Astrocyte (in vitro differentiated cells and primary cell): ENCODE results near the gene RASAL1. TPM values are rescaled to one million over a fixed set of nuclear protein-coding genes. Genes with fewer than 3 reads are reported as not detected.

Source experiments
- DNase-seq: peaks from one replicate; pipeline ENCODE4 v3.0.0-alpha.2; 2010; ENCODE audit warnings: low read depth
- FAIRE-seq: peaks from 2 replicates; lab custom pipeline; 2011; peaks lifted over from hg19 to GRCh38; lab: Jason Lieb, UNC
- H2AFZ ChIP-seq: 2 replicates; pipeline ENCODE4 v1.6.0; 2012; ENCODE audit warnings: low read depth, low read length, inconsistent platforms
- H3K27ac ChIP-seq: 2 replicates; pipeline ENCODE4 v1.5.1; 2011; ENCODE audit warnings: low read depth, low read length, inconsistent platforms
- H3K27me3 ChIP-seq: 2 replicates; pipeline ENCODE4 v1.6.0; 2011; ENCODE audit warnings: low read length, inconsistent platforms; ENCODE audit not compliant: insufficient read depth
- H3K36me3 ChIP-seq: 2 replicates; pipeline ENCODE4 v1.5.1; 2011; ENCODE audit warnings: low read length, inconsistent platforms; ENCODE audit not compliant: insufficient read depth
- H3K4me1 ChIP-seq: 2 replicates; pipeline ENCODE4 v1.5.1; 2011; ENCODE audit warnings: low read length, inconsistent platforms; ENCODE audit not compliant: insufficient read depth
- H3K4me2 ChIP-seq: 2 replicates; pipeline ENCODE4 v1.6.0; 2012; ENCODE audit warnings: low read length, inconsistent platforms
- H3K4me3 ChIP-seq: 2 replicates; pipeline ENCODE4 v1.5.1; 2011; ENCODE audit warnings: low read depth, mild to moderate bottlenecking, low read length, inconsistent platforms; ENCODE audit not compliant: insufficient read depth
- H3K79me2 ChIP-seq: 2 replicates; pipeline ENCODE4 v1.6.0; 2012; ENCODE audit warnings: mild to moderate bottlenecking, low read length, inconsistent platforms; ENCODE audit not compliant: insufficient read depth
- H3K9ac ChIP-seq: 2 replicates; pipeline ENCODE4 v1.6.0; 2012; ENCODE audit warnings: mild to moderate bottlenecking, low read length, inconsistent platforms
- H3K9me3 ChIP-seq: 2 replicates; pipeline ENCODE4 v1.5.1; 2012; ENCODE audit warnings: low read depth, mild to moderate bottlenecking, low read length, inconsistent platforms; ENCODE audit not compliant: insufficient read depth
- H4K20me1 ChIP-seq: 2 replicates; pipeline ENCODE4 v1.6.0; 2012; ENCODE audit warnings: low read length, inconsistent platforms; ENCODE audit not compliant: insufficient read depth
- H3K27ac Mint-ChIP-seq: one replicate; pipeline ENCODE4 v1.8.0; 2021; ENCODE audit warnings: mild to moderate bottlenecking, mixed read lengths; ENCODE audit not compliant: unreplicated experiment
- H3K27me3 Mint-ChIP-seq: one replicate; pipeline ENCODE4 v1.8.0; 2021; ENCODE audit warnings: low read depth, mixed read lengths; ENCODE audit not compliant: unreplicated experiment
- H3K36me3 Mint-ChIP-seq: one replicate; pipeline ENCODE4 v1.8.0; 2021; ENCODE audit warnings: low read depth, mixed read lengths; ENCODE audit not compliant: unreplicated experiment
- H3K4me1 Mint-ChIP-seq: one replicate; pipeline ENCODE4 v1.8.0; 2021; ENCODE audit warnings: low read depth, mixed read lengths; ENCODE audit not compliant: unreplicated experiment
- H3K4me3 Mint-ChIP-seq: one replicate; pipeline ENCODE4 v1.8.0; 2021; ENCODE audit warnings: mild to moderate bottlenecking, moderate library complexity, mixed read lengths; ENCODE audit not compliant: unreplicated experiment
- H3K9me3 Mint-ChIP-seq: one replicate; pipeline ENCODE4 v1.8.0; 2021; ENCODE audit warnings: mild to moderate bottlenecking, mixed read lengths; ENCODE audit not compliant: unreplicated experiment
- CTCF ChIP-seq: IDR thresholded peaks from 2 replicates; pipeline ENCODE4 v1.5.1; 2011; ENCODE audit warnings: low read depth, mild to moderate bottlenecking, inconsistent platforms, low read length, moderate library complexity; ENCODE audit not compliant: insufficient read depth
- EZH2 ChIP-seq: IDR thresholded peaks from 2 replicates; pipeline ENCODE4 v1.6.1; 2012; ENCODE audit warnings: mild to moderate bottlenecking, low read length, inconsistent platforms; ENCODE audit not compliant: insufficient read depth
- total RNA-seq: library from RNA; stranded (reverse); gene quantifications from 2 replicates; pipeline ENCODE4 v1.2.1, GENCODE V29; 2021

Gene RASAL1
- total RNA-seq, 1 donor from 2014 or later = 0.48 TPM

GRCh38 chr12:113152835-113153814 lies 17.6 kb upstream of the RASAL1 start:
- Histone ChIP-seq H4K20me1 (peaks cover 4% of the 10 kb centered on the region), H2AFZ (peak overlapping the region; percentile 69), H3K4me2 (peak overlapping the region; percentile 84), H3K9me3 (no peaks in the 10 kb centered on the region), H3K79me2 (no peaks in the 10 kb centered on the region), H3K4me3 (peak overlapping the region; percentile 37), H3K27ac (no peak overlapping the region), H3K27me3 (peaks cover 19% of the 10 kb centered on the region), H3K36me3 (peaks cover 7% of the 10 kb centered on the region), H3K4me1 (peaks cover 20% of the 10 kb centered on the region), H3K9ac (no peak overlapping the region)
- TF ChIP-seq EZH2 (peak; percentile 59), CTCF (peak; percentile 11)
- peak; percentile 56 for DNase-seq
- no peak for FAIRE-seq
- peak overlapping the region; percentile 65 for H3K4me3 Mint-ChIP-seq
- H3K36me3 Mint-ChIP-seq = peaks cover 14% of the 10 kb centered on the region
- H3K27me3 Mint-ChIP-seq = peaks cover 53% of the 10 kb centered on the region
- no peaks in the 10 kb centered on the region for H3K9me3 Mint-ChIP-seq
- peaks cover 4% of the 10 kb centered on the region for H3K4me1 Mint-ChIP-seq
- no peak overlapping the region for H3K27ac Mint-ChIP-seq

- H4K20me1 ChIP-seq = peaks cover 4% of the 10 kb centered on the region
- H3K27ac ChIP-seq = no peak overlapping the region
- H3K36me3 ChIP-seq = no peaks in the 10 kb centered on the region
- peak overlapping the region; percentile 37 for H3K4me3 ChIP-seq
- peaks cover 55% of the 10 kb centered on the region for H3K27me3 Mint-ChIP-seq
- no peaks in the 10 kb centered on the region for H3K79me2 ChIP-seq
- no peak overlapping the region for H3K27ac Mint-ChIP-seq
- H3K4me3 Mint-ChIP-seq = peak overlapping the region; percentile 63
- no peak for DNase-seq
- H3K9me3 Mint-ChIP-seq = peaks cover 2% of the 10 kb centered on the region
- peaks cover 19% of the 10 kb centered on the region for H3K27me3 ChIP-seq
- H3K36me3 Mint-ChIP-seq = peaks cover 7% of the 10 kb centered on the region
- H3K4me2 ChIP-seq = peak overlapping the region; percentile 84
- no peak overlapping the region for H3K9ac ChIP-seq
- no peaks in the 10 kb centered on the region for H3K9me3 ChIP-seq
- TF ChIP-seq CTCF = no peak
- no peak for TF ChIP-seq EZH2
- H3K4me1 Mint-ChIP-seq = peaks cover 4% of the 10 kb centered on the region
- FAIRE-seq = no peak
- peaks cover 20% of the 10 kb centered on the region for H3K4me1 ChIP-seq
- no peak overlapping the region for H2AFZ ChIP-seq
Observed at GRCh38 chr12:113152196-113152834, 16.8 kb upstream of the RASAL1 start.
